Dermis microvascular lymphatic vessel endothelial cell (primary cell): Measurements from ENCODE around the gene SYTL2. TPM values are rescaled to one million over a fixed set of nuclear protein-coding genes. Genes with fewer than 3 reads are reported as not detected.
A peak's percentile ranks its signal among the peaks of the same experiment; 100 is the strongest.
"Not testable (repeated sequence)": the region's sequence is repeated elsewhere in the genome, so short reads cannot be mapped to it uniquely, and the experiment has no call there.

Experiments
- DNase-seq, 2 donors: peaks; one replicate each; pipeline versions ENCODE4 v3.0.0 to v3.0.0-alpha.2; 2010; ENCODE audit warnings: low read depth in 2 of 2
- total RNA-seq: library from RNA; depleted of rRNA; stranded (reverse); fragments of >200 nt; gene quantifications from 2 replicates; pipeline ENCODE4 v1.2.1, GENCODE V29; 2014

The SYTL2 gene
- total RNA-seq, 1 donor from 2014 or later, result under 0.01 TPM

DNA sequence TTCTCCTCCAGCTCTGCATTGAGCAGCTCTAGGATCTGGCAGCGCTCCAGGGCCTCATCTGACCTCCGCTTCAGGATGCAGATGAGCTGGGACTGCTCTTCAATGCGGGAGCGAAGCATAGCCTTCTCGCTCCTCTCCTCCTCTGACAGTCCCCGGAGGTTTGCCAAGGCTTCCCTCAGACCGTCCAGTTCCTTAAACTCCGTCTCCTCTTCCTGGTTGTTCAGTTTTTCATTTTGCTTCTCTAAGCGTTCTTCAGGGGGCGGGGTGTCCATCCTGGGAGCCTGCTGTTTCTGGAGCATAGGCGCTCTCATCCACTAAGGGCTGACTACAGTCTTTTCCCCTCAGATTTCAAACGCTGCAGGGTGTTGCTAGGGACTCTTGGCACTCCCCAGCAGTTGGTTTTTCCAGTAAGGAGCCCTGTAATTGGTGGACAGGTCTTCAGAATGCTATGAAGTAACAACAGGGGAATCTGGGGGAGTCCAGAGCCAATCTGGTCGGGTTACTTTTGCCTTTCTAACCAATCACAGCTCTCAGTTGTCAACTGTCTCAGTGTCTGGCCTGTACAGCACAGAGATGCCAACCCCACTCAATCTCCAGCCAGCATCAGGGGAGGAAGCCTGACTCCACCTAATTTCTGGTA, 125.0 kb downstream of the SYTL2 start, which contains the start of gene CCDC89:
CCDC89 (minus strand) TSS at position 376 of the 640 bp plus-strand sequence; CDS start at position 311, 65 bp downstream.
- DNase-seq, result no peak

DNA sequence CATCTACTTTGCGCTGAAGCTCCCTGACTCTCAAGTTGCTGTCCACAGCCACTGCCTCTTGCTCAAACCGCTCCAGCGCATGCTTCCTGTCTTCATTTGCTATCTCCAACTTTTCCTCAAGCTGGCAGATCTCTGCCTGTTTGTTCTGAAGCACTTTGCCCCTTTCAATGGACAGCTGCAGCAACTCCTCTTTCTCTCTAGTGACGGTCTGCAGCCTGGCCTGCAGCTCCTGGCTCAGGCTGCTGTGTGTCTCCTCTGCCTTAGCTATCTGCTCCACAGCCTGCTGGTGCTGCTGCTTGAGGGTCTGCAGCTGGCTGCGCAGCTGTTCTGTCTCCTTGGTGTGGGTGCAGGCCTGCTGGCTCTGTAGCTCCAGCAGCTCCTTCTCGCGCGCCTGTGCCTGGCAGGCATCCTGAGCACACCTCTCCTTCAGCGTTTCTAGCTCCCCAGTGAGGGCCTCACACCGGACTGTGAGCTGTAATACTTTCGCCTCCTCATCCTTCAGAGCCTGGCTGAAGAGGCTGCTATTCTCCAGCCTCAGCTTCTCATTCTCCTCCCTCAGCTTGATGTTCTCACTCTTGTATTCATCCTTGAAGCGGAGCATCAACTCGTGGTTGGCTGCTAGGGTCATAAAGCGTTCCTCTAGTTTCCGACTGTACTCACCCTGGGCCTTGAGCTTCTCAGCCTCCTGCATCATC, 125.7 kb downstream of the SYTL2 start:
- no peak for DNase-seq

DNA sequence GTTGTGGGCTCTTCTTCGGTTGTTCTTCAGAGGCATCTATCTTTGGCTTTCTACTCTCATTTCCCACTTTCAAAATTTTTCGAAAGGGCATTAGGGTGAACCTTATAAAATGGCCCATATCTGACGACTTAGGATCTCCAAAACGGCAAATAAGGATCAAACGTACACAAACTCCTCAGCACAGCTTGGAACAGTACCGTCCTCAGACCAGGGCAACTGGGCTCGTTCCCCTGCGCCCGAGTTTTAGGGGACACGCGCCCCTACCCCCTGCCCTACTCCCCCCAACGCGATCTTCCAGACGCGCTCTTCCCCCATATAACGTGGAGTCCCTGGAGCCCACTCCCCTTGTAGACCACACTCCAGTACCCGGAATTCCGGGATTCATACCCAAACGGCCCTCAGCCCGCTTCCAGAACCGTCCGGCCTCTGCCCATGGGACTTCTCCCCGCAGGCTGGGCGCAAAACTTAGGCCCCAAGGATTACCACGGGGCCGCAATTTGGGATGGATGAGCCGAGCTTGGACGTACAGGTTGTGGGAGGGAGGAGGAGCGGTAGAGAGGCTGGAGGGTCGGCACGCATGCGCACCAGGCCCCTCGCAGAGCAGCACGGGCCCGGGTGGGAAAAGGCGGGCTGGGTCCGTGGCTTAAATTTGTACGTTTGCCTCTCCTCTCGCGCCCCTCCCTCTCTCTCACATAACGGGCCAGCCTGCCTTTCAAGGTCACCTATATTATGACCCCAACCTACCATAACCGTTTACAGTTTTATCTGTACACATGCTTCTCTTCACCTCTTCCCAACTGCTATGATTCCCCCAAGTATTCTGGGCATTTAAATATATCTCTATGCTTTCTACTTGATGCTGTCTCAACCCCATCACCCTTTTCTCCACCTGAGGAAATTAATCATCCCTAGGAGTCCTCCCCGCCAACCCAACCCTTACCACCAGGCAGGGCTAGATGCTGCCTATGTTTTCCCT, 128.3 kb downstream of the SYTL2 start:
- peak in 1 of 2 donors; percentile 35 for DNase-seq

DNA sequence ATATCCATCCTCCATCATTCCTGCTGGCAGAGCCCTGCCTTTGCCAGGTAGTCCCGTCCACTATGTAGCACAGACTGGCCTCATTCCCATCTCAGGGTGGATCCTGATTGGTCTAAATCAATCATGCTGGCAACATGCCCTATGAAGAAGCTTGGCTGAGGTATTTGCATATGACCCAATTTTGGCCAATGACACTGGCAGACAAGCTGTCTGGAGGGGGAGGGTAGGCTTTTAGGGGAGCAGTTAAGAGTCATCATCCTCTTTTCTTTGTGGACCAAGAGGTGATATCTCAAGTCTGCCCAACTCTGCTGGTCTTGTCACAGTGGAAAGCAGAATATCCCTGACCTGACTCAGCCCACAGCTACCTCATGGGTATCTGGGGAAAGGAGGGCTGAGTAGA, 130.0 kb downstream of the SYTL2 start:
- no peak for DNase-seq

DNA sequence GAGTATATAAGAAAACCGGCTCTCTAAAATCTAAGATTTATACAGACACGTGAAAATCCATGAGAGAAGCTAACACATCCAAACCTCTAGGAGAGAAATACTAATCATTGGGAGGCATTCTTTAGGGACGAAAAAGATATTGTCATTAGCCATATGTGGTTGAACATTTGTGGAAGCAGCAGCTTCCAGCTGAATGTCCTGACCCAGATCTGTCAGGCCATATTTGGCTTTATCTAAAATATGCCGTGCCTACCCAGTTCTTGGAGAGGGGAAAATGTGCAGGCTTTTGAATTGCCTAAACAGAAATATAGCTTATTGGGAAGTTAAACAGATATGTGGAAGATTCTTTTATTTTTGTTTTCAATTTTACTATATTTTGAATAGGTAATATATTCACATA, 131.4 kb downstream of the SYTL2 start:
- DNase-seq, result no peak

DNA sequence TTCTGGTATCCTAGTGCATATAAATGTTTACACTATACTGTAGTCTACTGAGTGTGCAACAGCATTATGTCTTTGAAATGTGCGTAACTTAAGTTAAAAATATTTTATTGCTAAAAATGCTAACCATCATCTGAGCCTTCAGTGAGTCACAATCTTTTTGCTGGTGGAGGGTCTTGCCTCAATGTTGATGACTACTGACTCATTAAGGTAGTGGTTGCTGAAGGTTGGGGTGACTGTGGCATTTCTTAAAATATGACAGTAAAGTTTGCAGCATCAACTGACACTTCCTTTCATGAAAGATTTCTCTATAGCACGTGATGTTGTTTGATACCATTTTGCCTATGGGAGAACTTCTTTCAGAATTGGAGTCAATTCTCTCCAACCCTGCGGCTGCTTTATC, 137.5 kb downstream of the SYTL2 start:
- no peak for DNase-seq

DNA sequence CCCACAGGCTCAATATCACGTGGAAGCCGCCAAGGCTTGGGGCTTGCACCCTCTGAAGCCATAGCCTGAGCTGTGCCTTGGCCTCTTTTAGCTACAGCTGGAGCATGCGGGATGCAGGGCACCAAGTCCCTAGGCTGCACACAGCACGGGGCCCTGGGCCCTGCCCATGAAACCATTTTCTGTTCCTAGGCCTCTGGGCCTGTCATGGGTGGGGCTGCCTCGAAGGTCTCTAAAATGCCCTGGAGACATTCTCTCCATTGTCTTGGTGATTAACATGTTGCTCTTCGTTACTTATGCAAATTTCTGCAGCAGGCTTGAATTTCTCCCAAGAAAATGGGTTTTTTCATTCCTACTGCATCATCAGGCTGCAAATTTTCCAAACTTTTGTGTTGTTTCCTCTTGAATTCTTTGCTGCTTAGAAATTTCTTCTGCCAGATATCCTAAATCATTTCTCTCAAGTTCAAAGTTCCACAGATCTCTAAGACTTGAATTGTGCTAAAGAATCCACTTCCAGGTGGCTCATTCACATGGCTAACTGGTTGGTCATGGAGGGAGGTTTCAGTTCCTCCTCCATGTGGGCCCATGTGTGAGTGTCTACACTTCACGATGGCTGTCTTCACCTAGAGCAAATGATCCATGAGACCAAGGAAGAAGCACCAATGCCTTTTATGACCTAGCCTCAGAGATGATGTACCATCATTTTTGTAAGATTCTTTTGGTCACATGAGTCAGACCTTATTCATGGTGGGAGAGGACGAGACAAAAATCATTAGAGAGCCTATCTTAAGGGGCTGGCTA, 138.6 kb downstream of the SYTL2 start:
- DNase-seq, result no peak

DNA sequence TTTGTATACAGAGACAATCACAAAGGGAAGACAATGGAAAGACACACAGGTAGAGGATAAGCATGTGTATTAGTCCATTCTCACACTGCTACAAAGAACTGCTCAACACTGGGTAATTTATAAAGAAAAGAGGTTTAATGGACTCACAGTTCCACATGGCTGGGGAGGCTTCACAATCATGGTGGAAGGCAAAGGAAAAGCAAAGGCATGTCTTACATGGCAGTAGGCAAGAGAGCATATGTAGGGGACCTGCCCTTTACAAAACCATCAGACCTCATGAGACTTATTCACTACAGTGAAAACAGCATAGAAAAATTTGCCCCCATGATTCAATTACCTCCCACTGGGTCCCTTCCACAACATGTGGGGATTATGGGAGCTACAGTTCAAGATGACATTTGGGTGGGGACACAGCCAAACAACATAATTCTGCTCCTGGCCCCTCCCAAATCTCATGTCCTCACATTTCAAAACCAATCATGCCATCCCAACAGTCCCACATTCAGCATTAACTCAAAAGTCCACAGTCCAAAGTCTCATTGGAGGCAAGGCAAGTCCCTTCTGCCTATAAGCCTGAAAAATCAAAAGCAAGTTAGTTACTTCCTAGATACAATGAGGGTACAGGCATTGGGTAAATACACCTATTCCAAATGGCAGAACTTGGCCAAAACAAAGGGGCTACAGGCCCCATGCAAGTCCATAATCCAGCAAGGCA, 139.8 kb downstream of the SYTL2 start:
- not testable (repeated sequence) for DNase-seq

DNA sequence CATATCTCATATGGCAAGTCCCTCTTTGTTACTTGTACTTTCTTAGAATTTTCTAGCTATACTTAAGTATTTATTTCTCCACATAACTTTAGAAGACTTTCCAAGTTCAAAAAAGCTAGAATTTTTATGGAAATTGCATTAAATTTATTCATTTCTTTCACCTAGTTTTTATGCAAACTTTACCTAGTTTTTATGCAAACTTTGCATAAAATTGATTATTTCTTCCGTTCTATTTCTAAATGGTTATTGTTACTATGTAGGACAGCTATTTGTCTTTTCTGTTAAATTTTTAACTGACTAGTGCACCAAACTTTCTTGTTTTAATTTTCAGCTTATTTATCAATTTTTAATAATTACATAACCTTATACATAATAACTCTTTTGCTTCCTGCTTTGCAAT, 142.8 kb downstream of the SYTL2 start:
- no peak for DNase-seq

DNA sequence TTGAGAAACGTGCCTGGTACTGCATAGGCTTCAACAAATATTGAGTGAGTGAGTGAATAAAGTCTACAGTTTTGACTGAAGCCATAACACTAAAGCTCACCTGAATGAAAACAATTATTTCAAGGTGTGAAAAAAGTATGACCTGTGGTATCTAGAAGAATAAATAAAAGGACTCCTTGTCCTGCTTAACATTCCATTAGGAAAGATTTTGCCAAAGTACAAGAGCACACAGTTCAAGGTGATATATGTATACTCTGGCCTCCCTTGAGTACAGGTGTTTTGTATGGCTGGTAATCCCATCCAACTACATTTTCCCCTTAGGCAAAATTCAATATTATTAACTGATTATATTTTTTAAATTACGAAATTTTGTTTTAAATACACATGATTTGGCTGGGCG, 144.3 kb downstream of the SYTL2 start:
- DNase-seq, result no peak

DNA sequence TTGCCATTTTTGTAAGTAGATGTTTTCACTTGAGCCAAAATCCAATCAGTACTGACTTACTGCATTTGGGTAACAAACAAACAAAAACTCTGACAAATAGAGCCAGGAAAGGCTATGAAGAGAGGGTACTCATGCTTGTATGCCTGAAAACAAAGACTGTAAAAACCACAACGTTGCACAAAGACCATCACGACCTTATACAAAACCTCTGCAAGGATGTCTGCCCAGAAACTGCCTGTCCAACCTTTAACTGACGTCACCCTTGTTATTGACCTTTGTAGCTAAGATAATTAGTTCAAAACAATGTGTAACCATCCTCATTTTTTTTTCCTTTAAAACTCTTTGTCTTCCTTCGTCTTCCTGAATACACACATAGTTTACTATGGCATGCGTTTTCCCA, 145.2 kb downstream of the SYTL2 start:
- DNase-seq, result no peak

DNA sequence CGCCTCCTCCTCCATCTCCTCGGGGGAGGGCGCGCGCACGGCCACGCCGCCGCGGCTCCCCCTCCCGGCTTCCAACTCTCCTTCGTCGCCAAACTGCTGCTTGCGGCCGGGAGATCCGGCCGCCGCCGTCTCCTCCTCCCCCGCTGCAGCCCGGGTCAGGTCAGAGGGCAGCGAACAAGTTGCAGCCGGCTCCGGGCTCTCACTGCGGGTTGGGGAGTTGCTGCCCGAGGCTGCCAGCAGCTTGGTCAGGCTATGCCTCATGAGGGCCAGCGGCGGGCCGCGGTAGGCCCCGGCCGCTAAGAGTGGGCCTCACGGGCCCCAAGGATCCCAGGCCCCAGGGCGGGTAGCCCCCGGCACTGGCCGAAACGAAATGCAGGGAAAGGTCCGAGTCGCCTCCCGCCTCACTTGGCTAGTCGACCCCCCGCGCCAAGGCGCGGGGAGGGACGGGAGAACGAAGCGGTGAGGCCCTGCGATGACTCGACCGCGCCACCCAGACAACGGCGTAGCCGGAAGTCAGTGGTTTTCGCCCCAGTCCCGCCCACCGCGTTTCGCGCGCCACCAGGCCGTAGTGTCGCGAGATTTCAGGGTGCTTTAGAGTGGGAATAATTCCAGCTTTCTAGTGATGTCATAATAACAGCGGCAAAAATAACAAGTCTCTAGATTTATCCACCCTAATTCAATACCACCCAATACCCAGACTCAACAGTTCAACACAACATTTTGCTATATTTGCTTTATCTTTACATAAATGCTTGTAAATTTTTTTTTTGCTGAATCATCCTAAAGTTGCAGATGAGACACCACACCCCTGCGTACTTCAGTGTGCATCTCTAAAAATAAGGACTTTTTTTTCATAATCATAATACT, 146.1 kb downstream of the SYTL2 start, which contains the start of gene CREBZF:
CREBZF (minus strand) TSS at position 515 of the 867 bp plus-strand sequence; CDS start at position 261, 254 bp downstream.
- peak; percentile 87 to 95 for DNase-seq

DNA sequence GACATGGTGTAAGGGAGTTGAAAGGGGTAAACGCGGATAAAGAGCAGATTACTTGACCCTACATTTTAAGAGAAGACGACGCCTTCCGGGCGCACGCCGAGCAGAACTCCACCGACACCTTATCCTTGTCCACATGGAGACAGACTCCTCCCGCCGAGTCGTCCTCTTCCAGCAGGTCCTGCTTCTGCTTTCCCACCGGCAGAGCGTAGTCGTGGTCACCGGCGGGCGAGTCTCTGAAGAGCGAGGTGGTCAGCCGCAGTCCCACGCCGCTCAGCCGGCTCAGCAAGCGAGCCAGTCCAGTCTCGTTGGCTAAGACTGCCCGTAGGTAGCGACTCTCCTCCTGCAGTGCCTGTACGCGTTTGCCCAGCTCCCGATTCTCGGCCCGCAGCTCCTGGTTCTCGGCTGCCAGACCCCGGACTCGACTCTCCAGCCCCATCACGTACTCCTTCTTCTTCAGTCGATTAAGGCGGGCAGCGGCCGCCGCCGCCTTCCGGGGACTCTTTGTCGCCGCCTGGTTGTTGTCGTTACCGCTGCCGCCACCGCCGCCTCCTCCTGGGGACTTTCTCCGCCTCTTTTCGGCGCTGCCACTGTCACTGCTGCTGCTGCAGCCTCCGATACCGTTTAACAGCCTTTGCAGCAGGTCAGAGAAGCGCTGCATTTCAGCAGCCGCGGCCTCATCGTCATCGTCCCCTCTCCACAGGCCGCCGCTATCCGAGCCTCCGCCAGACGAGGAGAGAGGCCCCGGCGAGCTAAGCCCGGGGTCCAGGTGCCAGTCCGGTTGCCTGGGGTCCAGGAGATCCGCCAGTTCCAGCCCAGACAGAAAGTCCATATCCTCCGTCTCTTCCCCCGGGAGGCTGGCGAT, 147.0 kb downstream of the SYTL2 start:
- DNase-seq, result peak in 1 of 2 donors; percentile 74

DNA sequence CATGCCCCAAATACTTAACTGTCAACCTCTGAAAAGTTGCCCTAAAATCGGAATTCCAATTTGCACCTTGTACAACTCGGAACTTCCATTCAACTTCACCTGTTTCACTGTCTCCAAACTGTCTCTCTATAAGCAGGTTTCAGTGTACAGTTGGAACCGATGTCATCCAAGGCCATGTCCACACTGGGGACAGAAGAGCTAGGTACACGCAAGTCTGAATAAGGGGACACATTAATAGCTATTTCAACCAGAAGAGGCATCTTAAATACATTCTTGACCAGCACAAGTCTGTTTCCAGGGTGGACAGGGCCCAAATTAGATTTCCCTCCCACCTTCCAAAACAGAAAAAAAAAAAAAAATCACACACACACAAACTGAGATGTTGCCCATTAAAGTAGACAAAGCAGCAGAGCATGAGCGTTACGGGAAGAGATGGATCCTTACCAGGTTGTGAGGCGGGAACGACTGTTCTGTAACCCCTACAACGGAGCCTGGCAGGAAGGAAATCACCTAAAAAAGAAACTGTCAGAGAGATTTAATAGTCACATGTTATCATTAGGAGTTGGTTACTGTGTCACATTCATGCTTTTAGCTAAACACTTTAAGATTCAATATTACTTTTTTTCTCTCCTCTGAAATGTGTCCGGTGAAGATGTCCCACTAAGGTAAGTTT, 147.7 kb downstream of the SYTL2 start:
- peak in 1 of 2 donors; percentile 19 for DNase-seq

DNA sequence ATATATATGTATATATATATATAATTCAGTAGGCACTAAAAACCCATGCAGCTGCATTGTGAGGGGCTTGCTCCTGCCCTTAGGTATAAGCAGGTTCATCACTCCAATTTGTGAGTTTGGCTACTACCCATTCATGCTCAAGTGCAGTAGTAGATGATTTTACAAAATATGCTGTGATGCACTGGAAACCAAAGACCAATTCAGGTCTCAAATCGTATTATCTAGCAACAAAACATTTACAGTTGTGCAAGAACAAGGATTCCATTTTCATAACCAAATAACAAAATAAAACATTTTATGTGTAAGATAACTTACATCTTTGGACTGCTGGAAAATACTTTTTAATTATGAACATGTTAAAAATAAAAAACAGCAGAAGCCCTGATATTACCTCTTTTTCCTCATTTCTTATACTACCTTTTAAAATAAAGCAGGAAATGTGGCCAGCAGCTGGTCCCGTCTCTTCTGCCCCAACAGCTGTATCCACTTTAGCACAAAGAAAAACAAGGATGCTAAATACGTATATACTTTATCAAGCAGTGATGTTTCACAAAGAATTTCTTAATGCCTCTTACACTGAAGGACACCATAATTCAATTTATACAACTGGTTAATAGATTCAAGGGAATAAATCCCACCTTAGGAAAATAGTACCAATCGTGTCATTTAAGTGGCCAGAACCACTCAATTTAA, 148.8 kb downstream of the SYTL2 start:
- no peak for DNase-seq

DNA sequence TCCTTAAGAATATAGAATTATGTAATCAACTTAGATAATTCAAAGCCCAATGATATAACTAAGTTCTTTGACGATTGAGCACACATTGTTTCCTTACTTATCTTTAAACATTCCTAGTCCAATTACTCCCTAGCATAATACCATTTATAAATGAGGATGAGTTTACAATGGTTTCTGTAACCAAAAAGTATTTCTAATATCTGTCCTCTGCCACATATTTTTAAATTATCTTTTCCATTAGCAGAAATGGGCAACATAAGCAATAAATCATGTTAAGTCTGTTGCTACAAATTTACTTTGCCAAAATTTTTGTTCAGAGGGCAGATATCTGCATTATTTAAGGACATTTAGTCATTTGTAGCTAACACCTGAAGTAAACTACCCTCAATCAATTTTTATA, 152.8 kb downstream of the SYTL2 start:
- no peak for DNase-seq

DNA sequence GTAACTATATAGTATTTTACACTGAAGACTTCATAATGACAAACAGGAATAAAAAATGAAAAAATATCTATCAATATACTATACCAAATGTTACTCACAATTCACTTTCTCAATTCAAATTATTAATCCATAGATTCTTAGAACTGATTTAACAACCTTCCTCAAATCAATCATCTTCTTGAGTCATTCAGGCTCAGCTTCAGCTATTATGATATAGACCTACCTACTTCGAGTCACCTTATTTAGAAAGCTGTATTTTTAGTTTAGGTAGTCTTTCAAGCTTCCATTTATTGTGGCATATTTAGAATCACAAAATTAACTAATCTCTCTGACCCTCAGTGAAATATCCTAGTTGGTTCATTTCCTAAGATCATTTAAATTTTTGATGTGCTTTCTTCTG, 154.2 kb downstream of the SYTL2 start:
- no peak for DNase-seq
